GM13977 (cell line): ENCODE data around the gene GNAS-AS1.
A peak's percentile ranks its signal among the peaks of the same experiment; 100 is the strongest.

Source experiments
- DNase-seq: peaks from one replicate; pipeline ENCODE4 v3.0.0; 2012; ENCODE audit warnings: low spot score
- in situ Hi-C: fragments of 300-500 bp; cut with MboI; formaldehyde crosslinking; loops from one replicate; pipeline ENCODE4 v1.12.0; 2022; ENCODE audit warnings: low sequenced_read_pairs, low pct_unique_long_range_greater_than_20kb, mixed read lengths, inconsistent platforms; ENCODE audit not compliant: unreplicated experiment
- TF ChIP-seq, protein P1 (sequence below): IDR thresholded peaks from 2 replicates; pipeline ENCODE4 v1.5.1; 2012; ENCODE audit warnings: mild to moderate bottlenecking, control low read depth; ENCODE audit not compliant: insufficient read depth; ENCODE audit errors: extremely low read depth, missing control alignments

GNAS-AS1 gene

DNA sequence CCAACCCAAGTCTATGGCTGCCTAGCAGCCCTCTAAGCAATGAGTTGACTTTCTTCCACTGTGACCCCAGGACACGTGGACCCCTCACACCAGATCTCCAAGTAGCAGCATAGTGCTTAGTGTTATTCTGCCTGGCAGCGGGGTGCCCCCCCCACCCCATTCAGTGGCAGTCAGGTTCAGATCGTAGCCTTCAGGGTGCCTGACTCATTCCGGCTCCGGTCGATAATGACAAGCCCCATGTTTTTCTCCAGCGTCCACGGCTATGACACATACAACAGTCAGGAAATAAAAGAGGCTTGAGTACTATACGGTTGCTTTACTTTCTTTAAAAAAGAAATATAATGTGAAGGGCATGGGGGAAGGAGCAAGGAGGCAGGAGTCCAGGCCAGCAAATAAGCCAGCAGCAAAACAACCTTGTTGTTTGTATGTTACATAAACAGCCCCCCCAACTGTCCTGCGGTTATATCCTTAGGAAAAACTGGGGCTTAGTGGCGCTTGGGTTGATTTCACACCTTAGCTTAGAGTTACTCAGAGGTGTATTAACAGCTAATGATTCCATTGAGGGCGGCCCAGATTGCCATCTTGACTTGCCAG is 24.9 kb upstream of the GNAS-AS1 start:
- DNase-seq = no peak
- in situ Hi-C loops = no loop called here
- TF ChIP-seq, protein P1, sequence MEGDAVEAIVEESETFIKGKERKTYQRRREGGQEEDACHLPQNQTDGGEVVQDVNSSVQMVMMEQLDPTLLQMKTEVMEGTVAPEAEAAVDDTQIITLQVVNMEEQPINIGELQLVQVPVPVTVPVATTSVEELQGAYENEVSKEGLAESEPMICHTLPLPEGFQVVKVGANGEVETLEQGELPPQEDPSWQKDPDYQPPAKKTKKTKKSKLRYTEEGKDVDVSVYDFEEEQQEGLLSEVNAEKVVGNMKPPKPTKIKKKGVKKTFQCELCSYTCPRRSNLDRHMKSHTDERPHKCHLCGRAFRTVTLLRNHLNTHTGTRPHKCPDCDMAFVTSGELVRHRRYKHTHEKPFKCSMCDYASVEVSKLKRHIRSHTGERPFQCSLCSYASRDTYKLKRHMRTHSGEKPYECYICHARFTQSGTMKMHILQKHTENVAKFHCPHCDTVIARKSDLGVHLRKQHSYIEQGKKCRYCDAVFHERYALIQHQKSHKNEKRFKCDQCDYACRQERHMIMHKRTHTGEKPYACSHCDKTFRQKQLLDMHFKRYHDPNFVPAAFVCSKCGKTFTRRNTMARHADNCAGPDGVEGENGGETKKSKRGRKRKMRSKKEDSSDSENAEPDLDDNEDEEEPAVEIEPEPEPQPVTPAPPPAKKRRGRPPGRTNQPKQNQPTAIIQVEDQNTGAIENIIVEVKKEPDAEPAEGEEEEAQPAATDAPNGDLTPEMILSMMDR = no peak

DNA sequence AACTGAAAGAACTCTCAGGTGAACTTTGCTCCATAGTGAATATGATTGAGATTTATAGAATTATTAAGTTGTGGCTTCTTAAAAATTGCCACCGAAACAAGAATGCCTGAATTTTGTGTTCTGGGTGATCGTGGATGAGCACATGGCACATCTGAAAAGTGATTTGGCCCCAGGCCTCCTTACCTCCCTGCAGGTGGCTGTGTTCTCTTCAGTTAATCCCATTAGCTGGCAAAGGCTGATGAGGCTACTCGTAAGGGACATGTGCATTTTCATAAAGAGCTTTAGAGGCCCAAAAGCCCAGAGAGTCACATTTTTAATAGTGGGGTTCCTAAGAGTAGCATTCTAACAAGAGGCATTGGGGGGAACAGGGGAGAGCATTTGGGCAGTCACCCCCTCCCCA is 24.4 kb upstream of the GNAS-AS1 start:
- in situ Hi-C loops = no loop called here
- no peak for DNase-seq
- TF ChIP-seq, protein P1 = no peak

GRCh38 chr20:58874469-58874868 is 23.8 kb upstream of the GNAS-AS1 start:
- no peak for DNase-seq
- TF ChIP-seq, protein P1 = no peak
- in situ Hi-C loops = loop anchor here (25.0 kb wide), 2 partner anchors 213 to 588 kb away; no protein-coding TSS in a partner anchor

- no peak for DNase-seq
- in situ Hi-C loops = loop anchor here (25.0 kb wide), 2 partner anchors 216 to 591 kb away; no protein-coding TSS in a partner anchor
- TF ChIP-seq, protein P1 = no peak
Observed at GRCh38 chr20:58871533-58872102, 20.9 kb upstream of the GNAS-AS1 start.

DNA sequence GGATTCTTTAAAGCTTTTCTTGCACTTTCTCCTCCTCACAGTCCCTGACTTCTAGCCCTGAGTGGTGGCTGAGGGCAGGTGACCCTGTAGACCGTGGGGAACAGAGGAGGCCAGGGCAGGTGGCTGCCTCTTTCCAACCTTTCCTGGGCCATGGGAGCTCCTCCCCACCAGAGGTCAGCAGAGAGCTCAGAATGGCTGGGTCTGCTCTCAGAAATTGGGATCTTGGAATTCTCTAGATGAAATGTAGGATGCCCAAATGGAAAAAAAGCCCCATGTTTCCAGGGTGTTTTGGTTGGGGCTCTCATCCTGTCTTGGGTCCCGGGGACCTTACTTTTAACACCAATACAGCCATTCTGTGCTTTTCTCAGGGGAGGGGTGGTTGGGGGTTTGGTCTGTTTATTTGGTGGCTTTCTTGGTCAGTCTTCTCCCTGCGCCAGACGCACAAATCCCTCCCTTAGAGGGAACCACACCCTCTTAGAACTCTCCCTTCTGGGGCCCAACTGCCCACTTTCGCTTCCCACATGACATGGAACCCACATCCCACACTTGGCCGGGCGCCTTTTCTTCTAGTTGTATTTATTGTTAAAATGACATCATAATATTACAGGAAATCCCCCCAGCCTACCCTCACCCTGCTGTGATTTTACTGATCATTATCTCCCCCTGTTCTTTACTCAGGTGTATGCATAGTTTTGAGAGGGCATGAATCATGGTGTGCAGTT is 19.8 kb upstream of the GNAS-AS1 start:
- no peak for DNase-seq
- in situ Hi-C loops = loop anchor here (25.0 kb wide), 2 partner anchors 217 to 592 kb away; no protein-coding TSS in a partner anchor
- TF ChIP-seq, protein P1 = peak; percentile 86

GRCh38 chr20:58869662-58870227 is 19.0 kb upstream of the GNAS-AS1 start:
- no peak for DNase-seq
- in situ Hi-C loops = loop anchor here (5.0 to 25.0 kb wide), 3 partner anchors 218 to 593 kb away; no protein-coding TSS in a partner anchor
- TF ChIP-seq, protein P1 = no peak
